Panc1 (cell line): ENCODE data around the gene TGFB3. TPM values are rescaled to one million over a fixed set of nuclear protein-coding genes. Genes with fewer than 3 reads are reported as not detected.

ENCODE experiments used
- ATAC-seq: fragments of 200-7000 bp; cut with Tn5 transposase; 2 replicates; pipeline ENCODE4 v1.9.1; 2020; ENCODE audit warnings: mild to moderate bottlenecking, moderate library complexity
- BruUV-seq: library from RNA; stranded (reverse); fragments of 400-500 nt; replicated peaks from 2 replicates; lab custom pipeline; 2021; lab: Mats Ljungman, UMichigan
- CTCF ChIA-PET: fragments of 300-600 bp; sonication (Branson Sonifier 250); formaldehyde crosslinking; loops from one replicate; lab custom pipeline; 2022; ENCODE audit warnings: antibody characterized with exemption; lab: Charles Lee
- POLR2A ChIA-PET: fragments of 300-600 bp; sonication (Branson Sonifier 250); formaldehyde crosslinking; loops from one replicate; lab custom pipeline; 2022; ENCODE audit warnings: antibody characterized with exemption; lab: Charles Lee
- DNase-seq: peaks from one replicate; pipeline ENCODE4 v3.0.0-alpha.2; 2010; ENCODE audit warnings: low read depth, low spot score
- H3K27ac ChIP-seq: 2 replicates; pipeline ENCODE4 v1.5.1; 2011; ENCODE audit warnings: mild to moderate bottlenecking, low read length, inconsistent platforms
- H3K27me3 ChIP-seq: fragments of 200-500 bp; sonication (Bioruptor generic); 2 replicates; pipeline ENCODE4 v1.6.0; 2014; ENCODE audit warnings: low read length, inconsistent platforms; ENCODE audit not compliant: control insufficient read depth, insufficient read depth
- H3K36me3 ChIP-seq: fragments of 200-500 bp; sonication (Bioruptor generic); 2 replicates; pipeline ENCODE4 v1.5.1; 2014; ENCODE audit warnings: inconsistent platforms, mild to moderate bottlenecking, low read length, moderate library complexity; ENCODE audit not compliant: control insufficient read depth, insufficient read depth
- H3K4me1 ChIP-seq: 2 replicates; pipeline ENCODE4 v1.5.1; 2011; ENCODE audit warnings: inconsistent platforms, mild to moderate bottlenecking, low read length, moderate library complexity; ENCODE audit not compliant: control insufficient read depth, insufficient read depth
- H3K4me3 ChIP-seq, 2 experiments: 2 replicates each; pipeline ENCODE4 v1.5.1; 2011 to 2012; ENCODE audit warnings: low read depth in 2 of 2, low read length in 2 of 2, mild to moderate bottlenecking in 2 of 2, inconsistent platforms in 1 of 2, moderate library complexity in 1 of 2
- H3K9me3 ChIP-seq: fragments of 200-500 bp; sonication (Bioruptor generic); 2 replicates; pipeline ENCODE4 v1.5.1; 2014; ENCODE audit warnings: low read depth, mild to moderate bottlenecking, inconsistent platforms, low read length, moderate library complexity; ENCODE audit not compliant: control insufficient read depth, insufficient read depth
- POLR2AphosphoS5 ChIP-seq: IDR thresholded peaks from 2 replicates; pipeline ENCODE4 v1.6.1; 2012; ENCODE audit warnings: mild to moderate bottlenecking, low read depth, low read length, moderate library complexity
- SIN3A ChIP-seq: IDR thresholded peaks from 2 replicates; pipeline ENCODE4 v1.6.1; 2012; ENCODE audit warnings: low read depth, mild to moderate bottlenecking, low read length, moderate library complexity, borderline replicate concordance; ENCODE audit not compliant: insufficient read depth
- TCF7L2 ChIP-seq: IDR thresholded peaks from 2 replicates; pipeline ENCODE4 v1.6.1; 2011; ENCODE audit warnings: mild to moderate bottlenecking, low read depth, low read length, inconsistent platforms
- in situ Hi-C: cut with HindIII; loops from 2 replicates; pipeline ENCODE4 v1.10.0; 2016; ENCODE audit warnings: low sequenced_read_pairs, low pct_unique_long_range_greater_than_20kb
- intact Hi-C: fragments of 100-400 bp; cut with micrococcal nuclease; formaldehyde crosslinking; loops from one replicate; pipeline ENCODE4 v1.10.0; 2022; ENCODE audit not compliant: unreplicated experiment
- total RNA-seq: library from RNA; stranded (reverse); gene quantifications from one replicate; pipeline ENCODE4 v1.2.1, GENCODE V29; 2021; ENCODE audit not compliant: unreplicated experiment
- TF ChIP-seq, protein P1 (sequence below), 2 experiments: IDR thresholded peaks; 2 replicates each; pipeline ENCODE4 v1.6.1; 2011 to 2012; ENCODE audit warnings: low read depth in 2 of 2, control low read depth in 1 of 2, low read length in 1 of 2, mild to moderate bottlenecking in 1 of 2, moderate library complexity in 1 of 2; ENCODE audit not compliant: insufficient read depth in 1 of 2
- TF ChIP-seq, protein P2 (sequence below): fragments of 450-650 bp; IDR thresholded peaks from 2 replicates; pipeline ENCODE4 v1.5.1; 2017; ENCODE audit warnings: mild to moderate bottlenecking

The TGFB3 gene
- total RNA-seq, 1 experiment from 2014 or later, result 9.6 TPM

DNA sequence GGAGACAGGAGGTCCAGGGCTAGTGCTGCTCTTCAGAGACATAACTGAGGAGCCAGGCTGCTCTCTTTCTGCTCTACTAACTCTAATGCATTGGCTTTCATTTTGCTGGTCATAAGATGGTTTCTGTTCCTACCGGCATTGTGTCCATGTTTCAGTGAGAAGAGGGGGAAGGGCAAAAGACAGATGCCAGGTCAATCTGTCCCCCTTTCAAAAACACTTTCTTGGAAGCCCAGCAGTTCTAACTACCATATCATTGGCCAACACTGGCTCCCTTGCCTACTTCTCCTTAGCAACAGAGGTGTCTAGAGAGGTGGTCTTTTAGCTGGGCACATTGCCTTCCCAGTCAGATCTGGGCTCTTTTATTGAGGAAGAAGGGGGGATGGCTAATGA is 63.9 kb downstream of the TGFB3 start:
- ChIA-PET CTCF (no interaction called here), POLR2A (no interaction called here)
- no TSS peak for BruUV-seq
- Histone ChIP-seq H3K4me1 (no peaks in the 10 kb centered on the region), H3K27ac (no peak overlapping the region), H3K27me3 (no peaks in the 10 kb centered on the region), H3K4me3 (no peak overlapping the region), H3K36me3 (no peaks in the 10 kb centered on the region), H3K9me3 (no peaks in the 10 kb centered on the region)
- in situ Hi-C loops, result no loop called here
- ATAC-seq (no peak), DNase-seq (no peak)
- intact Hi-C loops, result no loop called here
- no peak for TF ChIP-seq TCF7L2
- TF ChIP-seq, protein P1, sequence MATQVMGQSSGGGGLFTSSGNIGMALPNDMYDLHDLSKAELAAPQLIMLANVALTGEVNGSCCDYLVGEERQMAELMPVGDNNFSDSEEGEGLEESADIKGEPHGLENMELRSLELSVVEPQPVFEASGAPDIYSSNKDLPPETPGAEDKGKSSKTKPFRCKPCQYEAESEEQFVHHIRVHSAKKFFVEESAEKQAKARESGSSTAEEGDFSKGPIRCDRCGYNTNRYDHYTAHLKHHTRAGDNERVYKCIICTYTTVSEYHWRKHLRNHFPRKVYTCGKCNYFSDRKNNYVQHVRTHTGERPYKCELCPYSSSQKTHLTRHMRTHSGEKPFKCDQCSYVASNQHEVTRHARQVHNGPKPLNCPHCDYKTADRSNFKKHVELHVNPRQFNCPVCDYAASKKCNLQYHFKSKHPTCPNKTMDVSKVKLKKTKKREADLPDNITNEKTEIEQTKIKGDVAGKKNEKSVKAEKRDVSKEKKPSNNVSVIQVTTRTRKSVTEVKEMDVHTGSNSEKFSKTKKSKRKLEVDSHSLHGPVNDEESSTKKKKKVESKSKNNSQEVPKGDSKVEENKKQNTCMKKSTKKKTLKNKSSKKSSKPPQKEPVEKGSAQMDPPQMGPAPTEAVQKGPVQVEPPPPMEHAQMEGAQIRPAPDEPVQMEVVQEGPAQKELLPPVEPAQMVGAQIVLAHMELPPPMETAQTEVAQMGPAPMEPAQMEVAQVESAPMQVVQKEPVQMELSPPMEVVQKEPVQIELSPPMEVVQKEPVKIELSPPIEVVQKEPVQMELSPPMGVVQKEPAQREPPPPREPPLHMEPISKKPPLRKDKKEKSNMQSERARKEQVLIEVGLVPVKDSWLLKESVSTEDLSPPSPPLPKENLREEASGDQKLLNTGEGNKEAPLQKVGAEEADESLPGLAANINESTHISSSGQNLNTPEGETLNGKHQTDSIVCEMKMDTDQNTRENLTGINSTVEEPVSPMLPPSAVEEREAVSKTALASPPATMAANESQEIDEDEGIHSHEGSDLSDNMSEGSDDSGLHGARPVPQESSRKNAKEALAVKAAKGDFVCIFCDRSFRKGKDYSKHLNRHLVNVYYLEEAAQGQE (IDR thresholded peaks at IDR 0.05; ENCODE audit: insufficient read depth in 1 of 2, low read depth in 2 of 2, low read length in 1 of 2), result no peak
- TF ChIP-seq, protein P2, sequence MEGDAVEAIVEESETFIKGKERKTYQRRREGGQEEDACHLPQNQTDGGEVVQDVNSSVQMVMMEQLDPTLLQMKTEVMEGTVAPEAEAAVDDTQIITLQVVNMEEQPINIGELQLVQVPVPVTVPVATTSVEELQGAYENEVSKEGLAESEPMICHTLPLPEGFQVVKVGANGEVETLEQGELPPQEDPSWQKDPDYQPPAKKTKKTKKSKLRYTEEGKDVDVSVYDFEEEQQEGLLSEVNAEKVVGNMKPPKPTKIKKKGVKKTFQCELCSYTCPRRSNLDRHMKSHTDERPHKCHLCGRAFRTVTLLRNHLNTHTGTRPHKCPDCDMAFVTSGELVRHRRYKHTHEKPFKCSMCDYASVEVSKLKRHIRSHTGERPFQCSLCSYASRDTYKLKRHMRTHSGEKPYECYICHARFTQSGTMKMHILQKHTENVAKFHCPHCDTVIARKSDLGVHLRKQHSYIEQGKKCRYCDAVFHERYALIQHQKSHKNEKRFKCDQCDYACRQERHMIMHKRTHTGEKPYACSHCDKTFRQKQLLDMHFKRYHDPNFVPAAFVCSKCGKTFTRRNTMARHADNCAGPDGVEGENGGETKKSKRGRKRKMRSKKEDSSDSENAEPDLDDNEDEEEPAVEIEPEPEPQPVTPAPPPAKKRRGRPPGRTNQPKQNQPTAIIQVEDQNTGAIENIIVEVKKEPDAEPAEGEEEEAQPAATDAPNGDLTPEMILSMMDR, result no peak
- no peak for TF ChIP-seq SIN3A
- TF ChIP-seq POLR2AphosphoS5, result no peak

GRCh38 chr14:75917322-75917945 is 64.4 kb downstream of the TGFB3 start:
- no TSS peak for BruUV-seq
- ATAC-seq, result no peak
- intact Hi-C loops, result no loop called here

More at GRCh38 chr14:75917322-75917945, 64.4 kb downstream of the TGFB3 start:
- ChIA-PET POLR2A (no interaction called here), CTCF (no interaction called here)
- Histone ChIP-seq H3K4me1 (no peaks in the 10 kb centered on the region), H3K9me3 (no peaks in the 10 kb centered on the region), H3K27me3 (no peaks in the 10 kb centered on the region), H3K36me3 (no peaks in the 10 kb centered on the region), H3K27ac (no peak overlapping the region), H3K4me3 (no peak overlapping the region)
- in situ Hi-C loops, result no loop called here
- TF ChIP-seq POLR2AphosphoS5, result no peak
- TF ChIP-seq, protein P1 (IDR thresholded peaks at IDR 0.05; ENCODE audit: insufficient read depth in 1 of 2, low read depth in 2 of 2, low read length in 1 of 2), result no peak
- TF ChIP-seq TCF7L2, result no peak
- TF ChIP-seq, protein P2, result no peak
- TF ChIP-seq SIN3A, result no peak
- no peak for DNase-seq
